Measurements from ENCODE around the gene ATG7. TPM values are rescaled to one million over a fixed set of nuclear protein-coding genes. Genes with fewer than 3 reads are reported as not detected.
"Not testable (repeated sequence)": the region's sequence is repeated elsewhere in the genome, so short reads cannot be mapped to it uniquely, and the experiment has no call there.

Gene ATG7
- total and polyA plus RNA-seq, 9 donors = 10.2 to 54.5 (median 37.4) TPM

DNA sequence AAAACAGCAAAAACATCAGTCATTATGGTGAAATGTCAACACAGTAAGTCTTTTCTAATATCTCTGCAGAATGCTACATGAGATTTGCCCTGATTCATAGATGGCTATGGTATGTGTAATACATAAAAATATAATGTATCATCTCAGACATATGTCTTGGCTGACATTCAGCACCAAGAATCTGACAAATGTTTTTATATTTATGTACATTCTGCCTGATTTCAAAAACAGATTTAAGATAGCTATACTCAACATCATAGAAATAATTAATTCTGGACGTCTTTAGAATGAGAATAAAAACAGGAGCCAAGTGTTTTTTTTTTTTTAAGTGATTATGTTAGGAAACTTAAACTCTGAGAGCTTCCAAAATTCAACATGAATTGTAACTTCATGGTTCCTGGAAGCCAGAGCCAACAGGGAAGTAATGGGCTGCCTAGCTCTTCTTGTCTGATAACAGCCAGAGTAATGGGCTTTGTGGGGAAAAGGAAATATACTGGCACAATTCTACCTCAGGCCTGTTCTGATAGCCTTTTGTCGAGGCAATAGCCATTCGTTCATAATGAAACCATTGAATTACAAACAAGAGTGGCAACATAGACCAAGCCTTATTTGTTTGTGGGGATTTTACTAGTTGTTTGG is 187.1 kb downstream of the ATG7 start:
- Histone ChIP-seq H3K4me1 (ENCODE audit: insufficient read depth) (no peaks in the 10 kb centered on the region), H3K27ac (no peak overlapping the region), H3K36me3 (no peaks in the 10 kb centered on the region), H3K9me3 (no peaks in the 10 kb centered on the region), H3K4me3 (no peak overlapping the region), H3K27me3 (no peaks in the 10 kb centered on the region)
- no peak for TF ChIP-seq EP300 (IDR thresholded peaks at IDR 0.05)
- WGBS, 3 donors = 71 to 73% (median 72%) methylated on average over 3 of the region's 3 CpGs
- no peak for DNase-seq
- intact Hi-C loops (cut with DNase I) = no loop called here

DNA sequence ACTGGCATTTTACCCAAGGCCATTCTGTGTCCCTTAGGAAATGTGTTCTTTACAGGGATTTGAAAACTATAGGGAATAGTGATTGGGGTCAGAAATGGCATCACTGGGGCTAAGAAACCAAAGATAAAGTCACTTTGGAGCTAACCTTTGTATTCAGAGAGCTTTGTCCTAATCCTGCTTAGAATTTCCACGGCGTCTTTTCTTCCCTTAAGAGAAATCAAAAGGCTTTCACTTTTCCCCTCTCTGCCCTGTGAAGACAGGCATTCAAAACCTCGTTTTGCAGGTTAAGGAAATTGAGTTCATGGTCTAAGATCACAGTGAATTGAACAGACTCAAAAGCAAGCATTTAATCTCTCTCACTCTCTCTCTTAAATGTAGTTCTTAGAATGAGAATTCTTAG is 189.0 kb downstream of the ATG7 start:
- Histone ChIP-seq H3K4me3 (no peak overlapping the region), H3K36me3 (no peaks in the 10 kb centered on the region), H3K9me3 (no peaks in the 10 kb centered on the region), H3K27me3 (no peaks in the 10 kb centered on the region), H3K27ac (no peak overlapping the region), H3K4me1 (ENCODE audit: insufficient read depth) (no peaks in the 10 kb centered on the region)
- TF ChIP-seq, protein P1, sequence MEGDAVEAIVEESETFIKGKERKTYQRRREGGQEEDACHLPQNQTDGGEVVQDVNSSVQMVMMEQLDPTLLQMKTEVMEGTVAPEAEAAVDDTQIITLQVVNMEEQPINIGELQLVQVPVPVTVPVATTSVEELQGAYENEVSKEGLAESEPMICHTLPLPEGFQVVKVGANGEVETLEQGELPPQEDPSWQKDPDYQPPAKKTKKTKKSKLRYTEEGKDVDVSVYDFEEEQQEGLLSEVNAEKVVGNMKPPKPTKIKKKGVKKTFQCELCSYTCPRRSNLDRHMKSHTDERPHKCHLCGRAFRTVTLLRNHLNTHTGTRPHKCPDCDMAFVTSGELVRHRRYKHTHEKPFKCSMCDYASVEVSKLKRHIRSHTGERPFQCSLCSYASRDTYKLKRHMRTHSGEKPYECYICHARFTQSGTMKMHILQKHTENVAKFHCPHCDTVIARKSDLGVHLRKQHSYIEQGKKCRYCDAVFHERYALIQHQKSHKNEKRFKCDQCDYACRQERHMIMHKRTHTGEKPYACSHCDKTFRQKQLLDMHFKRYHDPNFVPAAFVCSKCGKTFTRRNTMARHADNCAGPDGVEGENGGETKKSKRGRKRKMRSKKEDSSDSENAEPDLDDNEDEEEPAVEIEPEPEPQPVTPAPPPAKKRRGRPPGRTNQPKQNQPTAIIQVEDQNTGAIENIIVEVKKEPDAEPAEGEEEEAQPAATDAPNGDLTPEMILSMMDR (IDR thresholded peaks at IDR 0.05) = no peak
- TF ChIP-seq EP300 (IDR thresholded peaks at IDR 0.05) (no peak), POLR2A (IDR thresholded peaks at IDR 0.05) (no peak)
- intact Hi-C loops (cut with DNase I) = no loop called here
- DNase-seq = no peak
- 86 to 95% (median 90%) methylated on average over 3 of the region's 3 CpGs for WGBS, 3 donors

DNA sequence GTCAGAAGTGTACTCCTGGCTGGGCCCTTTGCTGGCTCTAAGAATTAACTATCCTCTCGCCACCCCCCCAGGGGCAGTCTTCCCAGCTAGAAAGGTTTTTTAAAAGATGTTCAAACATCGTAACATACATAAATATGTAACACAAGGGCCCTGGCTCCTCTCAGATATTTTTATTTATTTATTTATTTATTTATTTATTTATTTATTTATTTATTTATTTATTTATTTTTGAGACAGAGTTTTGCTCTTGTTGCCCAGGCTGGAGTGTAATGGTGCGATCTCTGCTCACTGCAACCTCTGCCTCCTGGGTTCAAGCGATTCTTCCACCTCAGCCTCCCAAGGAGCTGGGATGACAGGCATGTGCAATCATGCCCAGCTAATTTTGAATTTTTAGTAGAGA is 190.5 kb downstream of the ATG7 start:
- H3K36me3 ChIP-seq; H3K27ac ChIP-seq; intact Hi-C loops (cut with DNase I); DNase-seq; H3K9me3 ChIP-seq; H3K27me3 ChIP-seq; H3K4me3 ChIP-seq; H3K4me1 ChIP-seq (ENCODE audit: insufficient read depth): not testable (repeated sequence)
- 86 to 97% (median 96%) methylated on average over 4 of the region's 4 CpGs for WGBS, 3 donors

DNA sequence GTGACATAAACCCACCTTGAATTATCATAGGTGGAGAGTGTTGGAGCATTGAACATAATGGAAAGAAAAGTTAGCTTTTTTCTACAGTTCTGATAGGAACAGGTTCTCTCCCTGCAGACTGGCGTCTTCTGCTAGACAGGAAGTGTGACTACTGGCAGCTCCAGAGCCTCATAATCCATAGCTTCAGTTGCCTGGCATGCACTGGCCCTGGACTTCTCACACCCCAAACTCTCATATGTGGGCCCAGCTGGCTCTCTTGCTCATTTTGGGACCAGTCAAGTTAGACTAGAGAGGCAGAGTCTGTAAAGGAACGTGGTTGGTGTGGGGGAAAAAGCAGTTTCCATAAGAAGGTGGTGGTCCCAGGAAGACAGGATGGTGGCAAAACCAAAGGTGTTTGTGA is 191.4 kb downstream of the ATG7 start:
- DNase-seq = no peak
- Histone ChIP-seq H3K36me3 (no peaks in the 10 kb centered on the region), H3K9me3 (no peaks in the 10 kb centered on the region), H3K4me1 (ENCODE audit: insufficient read depth) (no peaks in the 10 kb centered on the region), H3K4me3 (no peak overlapping the region), H3K27ac (no peak overlapping the region), H3K27me3 (no peaks in the 10 kb centered on the region)
- TF ChIP-seq POLR2A (IDR thresholded peaks at IDR 0.05) (no peak), EP300 (IDR thresholded peaks at IDR 0.05) (no peak)
- TF ChIP-seq, protein P1 (IDR thresholded peaks at IDR 0.05) = no peak
- intact Hi-C loops (cut with DNase I) = no loop called here
- WGBS, 3 donors = 94 to 97% (median 96%) methylated on average over 2 of the region's 2 CpGs

DNA sequence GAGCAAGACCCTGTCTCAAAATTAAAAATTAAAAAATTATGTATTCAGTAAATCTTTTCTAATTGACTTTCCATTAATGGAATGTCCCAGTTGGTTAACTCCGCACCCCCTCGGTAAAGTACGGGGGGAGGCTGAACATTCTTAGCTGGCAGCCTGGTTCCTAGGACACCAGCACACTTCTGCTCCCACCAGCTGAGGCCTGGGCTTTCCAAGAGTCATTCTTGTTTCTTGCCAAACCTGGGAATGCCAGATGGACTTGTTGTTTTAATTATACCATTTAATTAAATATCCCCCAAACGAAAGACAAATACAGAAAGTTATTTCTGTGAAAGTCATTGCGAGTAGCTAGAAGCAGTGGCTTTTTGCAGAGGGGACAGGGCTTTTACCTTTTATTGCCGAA is 192.2 kb downstream of the ATG7 start:
- Histone ChIP-seq H3K4me1 (ENCODE audit: insufficient read depth) (no peaks in the 10 kb centered on the region), H3K9me3 (no peaks in the 10 kb centered on the region), H3K27ac (no peak overlapping the region), H3K4me3 (no peak overlapping the region), H3K36me3 (no peaks in the 10 kb centered on the region), H3K27me3 (no peaks in the 10 kb centered on the region)
- WGBS, 3 donors = 89 to 95% (median 93%) methylated on average over 6 of the region's 6 CpGs
- no peak for DNase-seq
- TF ChIP-seq, protein P1 (IDR thresholded peaks at IDR 0.05) = no peak
- no peak for TF ChIP-seq EP300 (IDR thresholded peaks at IDR 0.05)
- no peak for TF ChIP-seq POLR2A (IDR thresholded peaks at IDR 0.05)
- intact Hi-C loops (cut with DNase I) = no loop called here
